Measurements from ENCODE around the gene ANKRA2. TPM values are rescaled to one million over a fixed set of nuclear protein-coding genes. Genes with fewer than 3 reads are reported as not detected.

Gene ANKRA2
- total and polyA plus RNA-seq, 10 of the 15 experiments (the other 5 are each of a cell fraction or from before 2014, with no cell fraction given) = 12.3 to 47.1 (median 21.9) TPM

DNA sequence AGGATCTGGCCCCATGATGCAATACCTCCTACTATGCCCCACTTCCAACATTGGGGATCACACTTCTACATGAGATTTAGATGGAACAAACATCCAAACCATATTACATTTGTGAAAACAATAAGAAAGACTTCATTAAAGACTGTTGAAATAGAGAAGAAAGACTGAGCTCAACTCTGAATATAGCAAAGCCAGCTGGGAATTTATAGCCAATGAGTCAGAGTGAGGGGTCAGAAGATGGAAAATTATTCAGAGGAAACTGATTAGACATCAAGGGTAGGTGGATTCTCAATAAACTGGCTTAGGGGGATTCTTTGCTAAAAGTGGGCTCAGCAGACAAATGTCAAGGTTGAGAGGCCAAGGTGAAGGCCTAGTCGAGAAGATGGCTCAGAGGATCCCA, 41.6 kb downstream of the ANKRA2 start:
- ATAC-seq = no peak
- TF ChIP-seq SIN3A (IDR thresholded peaks at IDR 0.05; ENCODE audit: low read depth, low read length) = no peak
- TF ChIP-seq TCF3 (IDR thresholded peaks at IDR 0.05; ENCODE audit: borderline replicate concordance, insufficient read depth, low read depth, low read length) = no peak
- TF ChIP-seq, protein P1, sequence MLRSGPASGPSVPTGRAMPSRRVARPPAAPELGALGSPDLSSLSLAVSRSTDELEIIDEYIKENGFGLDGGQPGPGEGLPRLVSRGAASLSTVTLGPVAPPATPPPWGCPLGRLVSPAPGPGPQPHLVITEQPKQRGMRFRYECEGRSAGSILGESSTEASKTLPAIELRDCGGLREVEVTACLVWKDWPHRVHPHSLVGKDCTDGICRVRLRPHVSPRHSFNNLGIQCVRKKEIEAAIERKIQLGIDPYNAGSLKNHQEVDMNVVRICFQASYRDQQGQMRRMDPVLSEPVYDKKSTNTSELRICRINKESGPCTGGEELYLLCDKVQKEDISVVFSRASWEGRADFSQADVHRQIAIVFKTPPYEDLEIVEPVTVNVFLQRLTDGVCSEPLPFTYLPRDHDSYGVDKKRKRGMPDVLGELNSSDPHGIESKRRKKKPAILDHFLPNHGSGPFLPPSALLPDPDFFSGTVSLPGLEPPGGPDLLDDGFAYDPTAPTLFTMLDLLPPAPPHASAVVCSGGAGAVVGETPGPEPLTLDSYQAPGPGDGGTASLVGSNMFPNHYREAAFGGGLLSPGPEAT (IDR thresholded peaks at IDR 0.05; ENCODE audit: low read depth) = no peak
- no peak for TF ChIP-seq IRF5 (IDR thresholded peaks at IDR 0.05; ENCODE audit: borderline replicate concordance)
- TF ChIP-seq ZSCAN29 (IDR thresholded peaks at IDR 0.05) = no peak
- no peak for TF ChIP-seq CHD1 (IDR thresholded peaks at IDR 0.05; ENCODE audit: low read depth, low read length)
- TF ChIP-seq BMI1 (IDR thresholded peaks at IDR 0.05; ENCODE audit: borderline replicate concordance) = no peak
- no peak for TF ChIP-seq FOXM1 (IDR thresholded peaks at IDR 0.05; ENCODE audit: low read depth, low read length)
- TF ChIP-seq CHD2 (IDR thresholded peaks at IDR 0.05; ENCODE audit: borderline replicate concordance, low read depth, low read length) = no peak
- TF ChIP-seq, protein P2, sequence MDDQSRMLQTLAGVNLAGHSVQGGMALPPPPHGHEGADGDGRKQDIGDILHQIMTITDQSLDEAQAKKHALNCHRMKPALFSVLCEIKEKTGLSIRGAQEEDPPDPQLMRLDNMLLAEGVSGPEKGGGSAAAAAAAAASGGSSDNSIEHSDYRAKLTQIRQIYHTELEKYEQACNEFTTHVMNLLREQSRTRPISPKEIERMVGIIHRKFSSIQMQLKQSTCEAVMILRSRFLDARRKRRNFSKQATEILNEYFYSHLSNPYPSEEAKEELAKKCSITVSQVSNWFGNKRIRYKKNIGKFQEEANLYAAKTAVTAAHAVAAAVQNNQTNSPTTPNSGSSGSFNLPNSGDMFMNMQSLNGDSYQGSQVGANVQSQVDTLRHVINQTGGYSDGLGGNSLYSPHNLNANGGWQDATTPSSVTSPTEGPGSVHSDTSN (IDR thresholded peaks at IDR 0.05; ENCODE audit: insufficient replicate concordance, low read depth, low read length) = no peak
- no peak for TF ChIP-seq NRF1 (conservative IDR thresholded peaks at IDR 0.05; ENCODE audit: low read depth, low read length)
- no peak for TF ChIP-seq SIX5 (IDR thresholded peaks at IDR 0.05; ENCODE audit: low read depth, low read length, severe bottlenecking)
- in situ Hi-C loops (cut with MboI) (no loop called here), intact Hi-C loops (cut with micrococcal nuclease; ENCODE audit: unreplicated experiment) (no loop called here)
- H3K79me2 ChIP-seq (ENCODE audit: control insufficient read depth, insufficient read depth, low read length) = no peaks in the 10 kb centered on the region
- CTCF ChIA-PET = interaction anchor here (1.2 to 10.3 kb wide), 2 partner anchors 13 to 269 kb away, joined by 4 to 139 read pairs; no protein-coding TSS in a partner anchor
- 6% methylated on average over 1 of the region's 1 CpG for WGBS (ENCODE audit: insufficient coverage, insufficient replicate concordance, low lambda C conversion rate, missing lambda C conversion rate)
- no peaks in the 10 kb centered on the region for H3K36me3 ChIP-seq (ENCODE audit: control insufficient read depth in 2 of 2, insufficient read depth in 2 of 2, low read length in 1 of 2)
- H3K4me2 ChIP-seq (ENCODE audit: control insufficient read depth, insufficient read depth) = no peak overlapping the region
- no peaks in the 10 kb centered on the region for H4K20me1 ChIP-seq (ENCODE audit: control insufficient read depth, insufficient read depth)
- H3K27ac ChIP-seq (ENCODE audit: control insufficient read depth, insufficient read depth) = no peak overlapping the region
- no peak overlapping the region for H3K9ac ChIP-seq (ENCODE audit: control insufficient read depth, insufficient read depth, low read length)
- no TSS peak for BruUV-seq (replicated peaks)
- RAD21 ChIA-PET (ENCODE audit: unreplicated experiment) = no interaction called here
- no peaks in the 10 kb centered on the region for H3K4me1 ChIP-seq (ENCODE audit: control insufficient read depth, insufficient read depth, low read length)
- H3K27me3 ChIP-seq (replicated peaks in 1 of 2; ENCODE audit: control insufficient read depth in 2 of 2, insufficient read depth in 2 of 2, low read length in 1 of 2) = no peaks in the 10 kb centered on the region
- no peaks in the 10 kb centered on the region for H3K9me3 ChIP-seq (replicated peaks; ENCODE audit: control insufficient read depth, insufficient read depth, low read length)
- POLR2A ChIA-PET = no interaction called here
- H3K4me3 ChIP-seq = no peak overlapping the region
- no peak for DNase-seq (ENCODE audit: low read depth, low spot score)
- SMC1A ChIA-PET (ENCODE audit: uncharacterized antibody, unreplicated experiment) = interaction anchor here (0.9 to 1.4 kb wide), 3 partner anchors 9 to 269 kb away, joined by 3 read pairs; no protein-coding TSS in a partner anchor
- no peak overlapping the region for H2AFZ ChIP-seq (ENCODE audit: control insufficient read depth, low read depth, low read length)
- no peak for FAIRE-seq
